WTC11 (cell line): Measurements from ENCODE around the gene FBXL12. TPM values are rescaled to one million over a fixed set of nuclear protein-coding genes. Genes with fewer than 3 reads are reported as not detected.
A peak's percentile ranks its signal among the peaks of the same experiment; 100 is the strongest.

Source experiments
- ATAC-seq: fragments of 200-7000 bp; cut with Tn5 transposase; 2 replicates; pipeline ENCODE4 v1.10.0; 2021; ENCODE audit warnings: mild to moderate bottlenecking, moderate library complexity
- CTCF ChIA-PET: fragments of 300-600 bp; sonication (Branson Sonifier 250); formaldehyde crosslinking; loops from one replicate; lab custom pipeline; 2021; ENCODE audit warnings: antibody characterized with exemption; lab: Charles Lee
- POLR2A ChIA-PET: fragments of 350-600 bp; sonication (Branson Sonifier 250); formaldehyde crosslinking; loops from one replicate; lab custom pipeline; 2021; ENCODE audit warnings: antibody characterized with exemption; lab: Charles Lee
- DNase-seq: peaks from one replicate; pipeline ENCODE4 v3.0.0; 2021; ENCODE audit warnings: low spot score
- H3K27ac Mint-ChIP-seq: 2 replicates; pipeline ENCODE4 v1.8.0; 2021; ENCODE audit warnings: mixed read lengths
- H3K27me3 Mint-ChIP-seq: 2 replicates; pipeline ENCODE4 v1.8.0; 2021; ENCODE audit warnings: low read depth, mild to moderate bottlenecking, moderate library complexity, mixed read lengths
- H3K36me3 Mint-ChIP-seq: 2 replicates; pipeline ENCODE4 v1.8.0; 2021; ENCODE audit warnings: mixed read lengths
- H3K4me1 Mint-ChIP-seq: 2 replicates; pipeline ENCODE4 v1.8.0; 2022; ENCODE audit warnings: mixed read lengths
- H3K4me3 Mint-ChIP-seq: 2 replicates; pipeline ENCODE4 v1.8.0; 2021; ENCODE audit warnings: mild to moderate bottlenecking, moderate library complexity, mixed read lengths
- H3K9me3 Mint-ChIP-seq: 2 replicates; pipeline ENCODE4 v1.8.0; 2021; ENCODE audit warnings: mixed read lengths
- CDX4 ChIP-seq: fragments of 250-450 bp; sonication (Bioruptor Pico); IDR thresholded peaks from 2 replicates; pipeline ENCODE4 v1.9.0; 2021; ENCODE audit warnings: moderate library complexity, mild to moderate bottlenecking, inconsistent platforms, borderline replicate concordance
- EMX1 ChIP-seq: fragments of 250-450 bp; sonication (Bioruptor Pico); IDR thresholded peaks from 2 replicates; pipeline ENCODE4 v1.8.0; 2021; ENCODE audit warnings: mild to moderate bottlenecking
- ESRRA ChIP-seq: sonication (generic); formaldehyde crosslinking; IDR thresholded peaks from 2 replicates; pipeline ENCODE4 v1.8.1; 2022; ENCODE audit warnings: mild to moderate bottlenecking, missing genetic modification reagents, borderline replicate concordance
- FOXJ3 ChIP-seq: sonication (generic); formaldehyde crosslinking; IDR thresholded peaks from 2 replicates; pipeline ENCODE4 v1.9.0; 2021; ENCODE audit warnings: missing genetic modification reagents, mild to moderate bottlenecking, borderline replicate concordance
- GABPB1 ChIP-seq: sonication (generic); formaldehyde crosslinking; IDR thresholded peaks from 2 replicates; pipeline ENCODE4 v1.8.1; 2023; ENCODE audit warnings: mild to moderate bottlenecking, missing genetic modification reagents
- GTF2I ChIP-seq: fragments of 250-450 bp; sonication (Bioruptor Pico); conservative IDR thresholded peaks from 2 replicates; pipeline ENCODE4 v1.4.0; 2021; ENCODE audit warnings: mild to moderate bottlenecking
- HMGA2 ChIP-seq: fragments of 250-450 bp; sonication (Bioruptor Pico); IDR thresholded peaks from 2 replicates; pipeline ENCODE4 v1.4.0; 2021; ENCODE audit warnings: mild to moderate bottlenecking, moderate library complexity
- IRF2 ChIP-seq: sonication (generic); formaldehyde crosslinking; IDR thresholded peaks from 2 replicates; pipeline ENCODE4 v1.8.0; 2022; ENCODE audit warnings: low read depth, missing genetic modification reagents, borderline replicate concordance
- NFE2L1 ChIP-seq: sonication (generic); formaldehyde crosslinking; IDR thresholded peaks from 2 replicates; pipeline ENCODE4 v1.8.1; 2023; ENCODE audit warnings: missing genetic modification reagents
- SP1 ChIP-seq: sonication (generic); formaldehyde crosslinking; conservative IDR thresholded peaks from 2 replicates; pipeline ENCODE4 v1.8.1; 2022; ENCODE audit warnings: missing genetic modification reagents
- TEAD1 ChIP-seq: sonication (generic); formaldehyde crosslinking; IDR thresholded peaks from 2 replicates; pipeline ENCODE4 v1.8.0; 2022; ENCODE audit warnings: mild to moderate bottlenecking, missing genetic modification reagents
- USF2 ChIP-seq: sonication (generic); formaldehyde crosslinking; IDR thresholded peaks from 2 replicates; pipeline ENCODE4 v1.8.1; 2023; ENCODE audit warnings: mild to moderate bottlenecking, missing genetic modification reagents, moderate library complexity
- ZNF219 ChIP-seq: sonication (generic); formaldehyde crosslinking; IDR thresholded peaks from 2 replicates; pipeline ENCODE4 v1.8.0; 2023; ENCODE audit warnings: missing genetic modification reagents, mild to moderate bottlenecking, borderline replicate concordance
- ZNF232 ChIP-seq: sonication (generic); formaldehyde crosslinking; IDR thresholded peaks from 2 replicates; pipeline ENCODE4 v1.8.0; 2022; ENCODE audit warnings: mild to moderate bottlenecking, missing genetic modification reagents
- ZNF317 ChIP-seq: sonication (generic); formaldehyde crosslinking; IDR thresholded peaks from 2 replicates; pipeline ENCODE4 v1.8.1; 2023; ENCODE audit warnings: low read depth, mild to moderate bottlenecking, moderate library complexity, missing genetic modification reagents, borderline replicate concordance
- total RNA-seq: library from RNA; stranded (reverse); gene quantifications from 3 replicates; pipeline ENCODE4 v1.2.3, GENCODE V29; 2021
- TF ChIP-seq, protein P1 (sequence below): sonication (generic); formaldehyde crosslinking; IDR thresholded peaks from 2 replicates; pipeline ENCODE4 v1.8.1; 2023; ENCODE audit warnings: mild to moderate bottlenecking, missing genetic modification reagents
- TF ChIP-seq, protein P2 (sequence below): fragments of 250-450 bp; sonication (Bioruptor Pico); IDR thresholded peaks from 2 replicates; pipeline ENCODE4 v1.9.0; 2021; ENCODE audit warnings: mild to moderate bottlenecking, borderline replicate concordance
- TF ChIP-seq, protein P3 (sequence below): sonication (generic); formaldehyde crosslinking; IDR thresholded peaks from 2 replicates; pipeline ENCODE4 v1.8.1; 2022; ENCODE audit warnings: low read depth, missing genetic modification reagents, borderline replicate concordance
- TF ChIP-seq, protein P4 (sequence below): sonication (generic); formaldehyde crosslinking; IDR thresholded peaks from 2 replicates; pipeline ENCODE4 v1.8.1; 2022; ENCODE audit warnings: missing genetic modification reagents, borderline replicate concordance
- TF ChIP-seq, protein P5 (sequence below): fragments of 250-450 bp; sonication (Bioruptor Pico); IDR thresholded peaks from 2 replicates; pipeline ENCODE4 v1.9.0; 2021; ENCODE audit warnings: mild to moderate bottlenecking

FBXL12 gene
- total RNA-seq, 1 experiment from 2014 or later, result 37.6 TPM

DNA sequence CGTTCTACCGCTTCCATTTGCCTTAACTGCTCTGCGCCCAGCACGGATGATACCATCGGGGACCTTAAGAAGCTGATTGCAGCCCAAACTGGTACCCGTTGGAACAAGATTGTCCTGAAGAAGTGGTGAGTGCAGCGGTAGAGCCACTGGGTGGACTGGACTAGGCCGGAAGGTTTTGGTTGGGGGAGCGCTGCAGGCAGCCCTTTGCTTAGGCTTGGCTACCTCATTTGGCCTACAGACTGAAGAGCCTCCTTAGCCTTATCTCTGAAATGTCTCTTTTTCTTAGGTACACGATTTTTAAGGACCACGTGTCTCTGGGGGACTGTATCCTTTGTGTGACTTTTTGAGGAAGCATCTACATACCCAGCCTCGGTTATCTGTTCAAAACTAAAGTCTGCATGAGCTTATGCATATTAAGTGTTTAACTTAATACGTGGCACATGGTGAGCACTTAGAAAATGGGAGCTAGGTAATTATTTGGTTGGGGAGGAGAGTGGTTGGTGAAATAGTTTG is 9.7 kb upstream of the FBXL12 start (continued):
- TF ChIP-seq, protein P1, sequence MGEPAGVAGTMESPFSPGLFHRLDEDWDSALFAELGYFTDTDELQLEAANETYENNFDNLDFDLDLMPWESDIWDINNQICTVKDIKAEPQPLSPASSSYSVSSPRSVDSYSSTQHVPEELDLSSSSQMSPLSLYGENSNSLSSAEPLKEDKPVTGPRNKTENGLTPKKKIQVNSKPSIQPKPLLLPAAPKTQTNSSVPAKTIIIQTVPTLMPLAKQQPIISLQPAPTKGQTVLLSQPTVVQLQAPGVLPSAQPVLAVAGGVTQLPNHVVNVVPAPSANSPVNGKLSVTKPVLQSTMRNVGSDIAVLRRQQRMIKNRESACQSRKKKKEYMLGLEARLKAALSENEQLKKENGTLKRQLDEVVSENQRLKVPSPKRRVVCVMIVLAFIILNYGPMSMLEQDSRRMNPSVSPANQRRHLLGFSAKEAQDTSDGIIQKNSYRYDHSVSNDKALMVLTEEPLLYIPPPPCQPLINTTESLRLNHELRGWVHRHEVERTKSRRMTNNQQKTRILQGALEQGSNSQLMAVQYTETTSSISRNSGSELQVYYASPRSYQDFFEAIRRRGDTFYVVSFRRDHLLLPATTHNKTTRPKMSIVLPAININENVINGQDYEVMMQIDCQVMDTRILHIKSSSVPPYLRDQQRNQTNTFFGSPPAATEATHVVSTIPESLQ (CRISPR knock-in tag), result no peak
- TF ChIP-seq ZNF219 (CRISPR knock-in tag), result no peak
- TF ChIP-seq, all 79 proteins: peak for 0

GRCh38 chr19:9827289-9828238 is 8.7 kb upstream of the FBXL12 start, which contains the start of gene UBL5:
Gene UBL5, plus strand, starts transcription at chr19:9827918. Its CDS starts 420 bp downstream, at chr19:9828338.
- Mint-ChIP-seq H3K9me3 (no peaks in the 10 kb centered on the region), H3K4me1 (peaks cover 10% of the 10 kb centered on the region), H3K27ac (peak within 1 kb of the TSS; percentile 100), H3K36me3 (peaks cover 18% of the 10 kb centered on the region), H3K4me3 (peak within 1 kb of the TSS; percentile 100), H3K27me3 (no peaks in the 10 kb centered on the region)
- ChIA-PET CTCF (interaction anchor here (0.7 to 1.5 kb wide), 6 partner anchors 19 to 471 kb away, joined by 3 to 8 read pairs (median 4); no protein-coding TSS in a partner anchor), POLR2A (interaction anchor here (0.9 to 1.4 kb wide), 2 partner anchors 12 to 59 kb away, joined by 3 read pairs; partner anchors contain the start of gene ZNF846)
- DNase-seq (peak; percentile 90), ATAC-seq (peak; percentile 93)
- TF ChIP-seq, protein P2, sequence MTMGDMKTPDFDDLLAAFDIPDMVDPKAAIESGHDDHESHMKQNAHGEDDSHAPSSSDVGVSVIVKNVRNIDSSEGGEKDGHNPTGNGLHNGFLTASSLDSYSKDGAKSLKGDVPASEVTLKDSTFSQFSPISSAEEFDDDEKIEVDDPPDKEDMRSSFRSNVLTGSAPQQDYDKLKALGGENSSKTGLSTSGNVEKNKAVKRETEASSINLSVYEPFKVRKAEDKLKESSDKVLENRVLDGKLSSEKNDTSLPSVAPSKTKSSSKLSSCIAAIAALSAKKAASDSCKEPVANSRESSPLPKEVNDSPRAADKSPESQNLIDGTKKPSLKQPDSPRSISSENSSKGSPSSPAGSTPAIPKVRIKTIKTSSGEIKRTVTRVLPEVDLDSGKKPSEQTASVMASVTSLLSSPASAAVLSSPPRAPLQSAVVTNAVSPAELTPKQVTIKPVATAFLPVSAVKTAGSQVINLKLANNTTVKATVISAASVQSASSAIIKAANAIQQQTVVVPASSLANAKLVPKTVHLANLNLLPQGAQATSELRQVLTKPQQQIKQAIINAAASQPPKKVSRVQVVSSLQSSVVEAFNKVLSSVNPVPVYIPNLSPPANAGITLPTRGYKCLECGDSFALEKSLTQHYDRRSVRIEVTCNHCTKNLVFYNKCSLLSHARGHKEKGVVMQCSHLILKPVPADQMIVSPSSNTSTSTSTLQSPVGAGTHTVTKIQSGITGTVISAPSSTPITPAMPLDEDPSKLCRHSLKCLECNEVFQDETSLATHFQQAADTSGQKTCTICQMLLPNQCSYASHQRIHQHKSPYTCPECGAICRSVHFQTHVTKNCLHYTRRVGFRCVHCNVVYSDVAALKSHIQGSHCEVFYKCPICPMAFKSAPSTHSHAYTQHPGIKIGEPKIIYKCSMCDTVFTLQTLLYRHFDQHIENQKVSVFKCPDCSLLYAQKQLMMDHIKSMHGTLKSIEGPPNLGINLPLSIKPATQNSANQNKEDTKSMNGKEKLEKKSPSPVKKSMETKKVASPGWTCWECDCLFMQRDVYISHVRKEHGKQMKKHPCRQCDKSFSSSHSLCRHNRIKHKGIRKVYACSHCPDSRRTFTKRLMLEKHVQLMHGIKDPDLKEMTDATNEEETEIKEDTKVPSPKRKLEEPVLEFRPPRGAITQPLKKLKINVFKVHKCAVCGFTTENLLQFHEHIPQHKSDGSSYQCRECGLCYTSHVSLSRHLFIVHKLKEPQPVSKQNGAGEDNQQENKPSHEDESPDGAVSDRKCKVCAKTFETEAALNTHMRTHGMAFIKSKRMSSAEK, result no peak
- no peak for TF ChIP-seq ZNF317 (CRISPR knock-in tag)
- TF ChIP-seq, protein P3, sequence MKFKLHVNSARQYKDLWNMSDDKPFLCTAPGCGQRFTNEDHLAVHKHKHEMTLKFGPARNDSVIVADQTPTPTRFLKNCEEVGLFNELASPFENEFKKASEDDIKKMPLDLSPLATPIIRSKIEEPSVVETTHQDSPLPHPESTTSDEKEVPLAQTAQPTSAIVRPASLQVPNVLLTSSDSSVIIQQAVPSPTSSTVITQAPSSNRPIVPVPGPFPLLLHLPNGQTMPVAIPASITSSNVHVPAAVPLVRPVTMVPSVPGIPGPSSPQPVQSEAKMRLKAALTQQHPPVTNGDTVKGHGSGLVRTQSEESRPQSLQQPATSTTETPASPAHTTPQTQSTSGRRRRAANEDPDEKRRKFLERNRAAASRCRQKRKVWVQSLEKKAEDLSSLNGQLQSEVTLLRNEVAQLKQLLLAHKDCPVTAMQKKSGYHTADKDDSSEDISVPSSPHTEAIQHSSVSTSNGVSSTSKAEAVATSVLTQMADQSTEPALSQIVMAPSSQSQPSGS (CRISPR knock-in tag), result no peak
- TF ChIP-seq HMGA2 (CRISPR knock-in tag), result no peak
- TF ChIP-seq USF2 (CRISPR knock-in tag), result peak; percentile 76
- peak; percentile 94 for TF ChIP-seq SP1 (CRISPR knock-in tag)
- TF ChIP-seq EMX1 (CRISPR knock-in tag), result no peak
- TF ChIP-seq ESRRA (CRISPR knock-in tag), result no peak
- TF ChIP-seq, protein P4, sequence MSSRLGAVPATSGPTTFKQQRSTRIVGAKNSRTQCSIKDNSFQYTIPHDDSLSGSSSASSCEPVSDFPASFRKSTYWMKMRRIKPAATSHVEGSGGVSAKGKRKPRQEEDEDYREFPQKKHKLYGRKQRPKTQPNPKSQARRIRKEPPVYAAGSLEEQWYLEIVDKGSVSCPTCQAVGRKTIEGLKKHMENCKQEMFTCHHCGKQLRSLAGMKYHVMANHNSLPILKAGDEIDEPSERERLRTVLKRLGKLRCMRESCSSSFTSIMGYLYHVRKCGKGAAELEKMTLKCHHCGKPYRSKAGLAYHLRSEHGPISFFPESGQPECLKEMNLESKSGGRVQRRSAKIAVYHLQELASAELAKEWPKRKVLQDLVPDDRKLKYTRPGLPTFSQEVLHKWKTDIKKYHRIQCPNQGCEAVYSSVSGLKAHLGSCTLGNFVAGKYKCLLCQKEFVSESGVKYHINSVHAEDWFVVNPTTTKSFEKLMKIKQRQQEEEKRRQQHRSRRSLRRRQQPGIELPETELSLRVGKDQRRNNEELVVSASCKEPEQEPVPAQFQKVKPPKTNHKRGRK (CRISPR knock-in tag), result no peak
- TF ChIP-seq GABPB1 (CRISPR knock-in tag), result peak; percentile 83; the same call in 1 of the 2 replicates
- no peak for TF ChIP-seq NFE2L1 (CRISPR knock-in tag)
- no peak for TF ChIP-seq CDX4 (CRISPR knock-in tag)
- no peak for TF ChIP-seq GTF2I (CRISPR knock-in tag)
- TF ChIP-seq IRF2 (CRISPR knock-in tag), result no peak
- TF ChIP-seq TEAD1 (CRISPR knock-in tag), result no peak
- TF ChIP-seq, protein P5, sequence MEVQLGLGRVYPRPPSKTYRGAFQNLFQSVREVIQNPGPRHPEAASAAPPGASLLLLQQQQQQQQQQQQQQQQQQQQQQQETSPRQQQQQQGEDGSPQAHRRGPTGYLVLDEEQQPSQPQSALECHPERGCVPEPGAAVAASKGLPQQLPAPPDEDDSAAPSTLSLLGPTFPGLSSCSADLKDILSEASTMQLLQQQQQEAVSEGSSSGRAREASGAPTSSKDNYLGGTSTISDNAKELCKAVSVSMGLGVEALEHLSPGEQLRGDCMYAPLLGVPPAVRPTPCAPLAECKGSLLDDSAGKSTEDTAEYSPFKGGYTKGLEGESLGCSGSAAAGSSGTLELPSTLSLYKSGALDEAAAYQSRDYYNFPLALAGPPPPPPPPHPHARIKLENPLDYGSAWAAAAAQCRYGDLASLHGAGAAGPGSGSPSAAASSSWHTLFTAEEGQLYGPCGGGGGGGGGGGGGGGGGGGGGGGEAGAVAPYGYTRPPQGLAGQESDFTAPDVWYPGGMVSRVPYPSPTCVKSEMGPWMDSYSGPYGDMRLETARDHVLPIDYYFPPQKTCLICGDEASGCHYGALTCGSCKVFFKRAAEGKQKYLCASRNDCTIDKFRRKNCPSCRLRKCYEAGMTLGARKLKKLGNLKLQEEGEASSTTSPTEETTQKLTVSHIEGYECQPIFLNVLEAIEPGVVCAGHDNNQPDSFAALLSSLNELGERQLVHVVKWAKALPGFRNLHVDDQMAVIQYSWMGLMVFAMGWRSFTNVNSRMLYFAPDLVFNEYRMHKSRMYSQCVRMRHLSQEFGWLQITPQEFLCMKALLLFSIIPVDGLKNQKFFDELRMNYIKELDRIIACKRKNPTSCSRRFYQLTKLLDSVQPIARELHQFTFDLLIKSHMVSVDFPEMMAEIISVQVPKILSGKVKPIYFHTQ (CRISPR knock-in tag), result no peak
- no peak for TF ChIP-seq FOXJ3 (CRISPR knock-in tag)
- peak; percentile 90; the same call in 1 of the 2 replicates for TF ChIP-seq ZNF232
